ENCODE measurements around the gene PTRH1.

- no peak for TF ChIP-seq CTCF (IDR thresholded peaks at IDR 0.05)
- no peak for TF ChIP-seq POLR2A (IDR thresholded peaks at IDR 0.05)
- TF ChIP-seq EP300 (IDR thresholded peaks at IDR 0.05) = no peak
Measured at GRCh38 chr9:127684576-127684975, 30.9 kb downstream of the PTRH1 start.
